Activated T-cell treated with anti-CD3 and anti-CD28 coated beads, Interleukin-2, amount 50 U/mL, for 24 hours (primary cell): ENCODE data around the gene IL17B.

Experiments
- DNase-seq: peaks from one replicate; pipeline ENCODE4 v3.0.0-alpha.2; 2020
- H3K27ac Mint-ChIP-seq: 2 replicates; pipeline ENCODE4 v1.8.0; 2020; ENCODE audit warnings: mild to moderate bottlenecking, mixed read lengths
- H3K27me3 Mint-ChIP-seq: 2 replicates; pipeline ENCODE4 v1.8.0; 2020; ENCODE audit warnings: mixed read lengths
- H3K36me3 Mint-ChIP-seq: 2 replicates; pipeline ENCODE4 v1.8.0; 2020; ENCODE audit warnings: low read depth, mixed read lengths
- H3K4me1 Mint-ChIP-seq: 2 replicates; pipeline ENCODE4 v1.8.0; 2020; ENCODE audit warnings: low read depth, mixed read lengths
- H3K4me3 Mint-ChIP-seq: 2 replicates; pipeline ENCODE4 v1.8.0; 2020; ENCODE audit warnings: mild to moderate bottlenecking, moderate library complexity, mixed read lengths
- H3K9me3 Mint-ChIP-seq: 2 replicates; pipeline ENCODE4 v1.8.0; 2020; ENCODE audit warnings: mixed read lengths

The IL17B gene

DNA sequence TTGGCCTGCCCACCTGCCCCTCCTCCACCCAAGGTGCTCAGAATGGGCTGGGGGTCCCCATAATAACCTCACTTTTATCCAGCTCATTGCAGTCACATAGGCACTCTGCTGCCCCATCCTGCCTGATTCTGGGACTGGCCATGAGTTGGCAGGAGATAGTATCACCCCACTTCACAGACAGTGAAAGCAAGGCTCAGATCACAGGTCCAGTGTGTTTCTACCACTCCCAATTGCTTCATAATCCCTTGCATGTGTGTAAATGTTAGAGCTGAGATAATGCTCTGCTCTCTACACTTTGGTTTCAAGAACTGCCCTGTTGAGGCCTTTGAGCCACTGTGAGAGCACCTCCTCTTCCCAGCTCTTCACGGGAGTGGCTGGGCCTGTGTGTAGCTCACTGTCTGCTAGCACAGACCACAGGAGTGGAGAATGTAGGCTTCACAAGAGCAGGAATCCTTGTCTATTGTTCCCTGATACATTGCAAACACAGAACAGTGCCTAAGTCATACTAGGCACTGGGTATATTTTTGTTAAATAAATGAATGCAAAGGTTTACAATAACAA, 12.8 kb downstream of the IL17B start:
- Mint-ChIP-seq H3K4me3 (no peak overlapping the region), H3K36me3 (peaks cover 61% of the 10 kb centered on the region), H3K27me3 (no peaks in the 10 kb centered on the region), H3K9me3 (no peaks in the 10 kb centered on the region), H3K4me1 (peaks cover 17% of the 10 kb centered on the region), H3K27ac (no peak overlapping the region)
- no peak for DNase-seq

DNA sequence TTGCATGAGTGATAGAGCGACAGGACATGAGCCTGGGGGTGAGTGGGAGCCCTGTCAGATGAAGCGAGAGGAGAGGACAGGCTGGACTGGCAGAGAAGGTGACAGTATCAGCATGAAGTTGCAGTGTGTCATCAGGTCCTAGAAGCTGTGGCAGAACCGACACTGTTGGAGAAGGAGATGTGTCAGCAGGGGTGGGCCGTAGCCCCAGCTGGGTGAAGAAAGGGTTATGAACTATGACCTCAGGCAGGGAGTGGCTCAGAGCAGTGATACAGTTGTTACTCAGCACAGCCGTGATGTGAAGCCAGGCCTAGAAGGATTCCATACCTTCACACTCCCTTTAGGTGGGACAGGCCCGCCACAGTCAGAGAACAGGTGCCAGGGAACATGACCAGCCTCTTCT, 13.7 kb downstream of the IL17B start:
- Mint-ChIP-seq H3K4me3 (no peak overlapping the region), H3K27me3 (no peaks in the 10 kb centered on the region), H3K36me3 (peaks cover 66% of the 10 kb centered on the region), H3K27ac (no peak overlapping the region), H3K9me3 (no peaks in the 10 kb centered on the region), H3K4me1 (peaks cover 21% of the 10 kb centered on the region)
- DNase-seq = no peak

DNA sequence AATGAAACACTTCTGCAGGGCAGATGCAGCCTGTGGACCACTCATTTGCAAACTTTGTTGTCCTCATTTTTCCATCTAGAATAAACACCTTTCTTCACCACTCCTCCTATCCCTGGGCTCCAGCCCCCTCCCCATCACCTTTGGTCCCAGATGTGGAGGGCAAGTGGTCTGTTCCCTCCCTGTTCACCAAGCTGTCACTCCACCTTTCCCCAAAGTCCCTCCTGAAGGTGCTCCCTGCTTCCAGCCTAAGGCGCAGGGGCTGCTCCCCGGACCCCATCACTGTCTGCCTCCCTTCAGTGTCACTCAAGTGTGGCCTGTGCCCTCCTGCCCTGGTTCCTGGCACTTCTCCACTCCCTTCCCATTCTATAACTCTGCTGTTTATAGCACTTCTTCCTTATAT, 14.4 kb downstream of the IL17B start:
- H3K4me3 Mint-ChIP-seq = no peak overlapping the region
- peaks cover 72% of the 10 kb centered on the region for H3K36me3 Mint-ChIP-seq
- DNase-seq = no peak
- peaks cover 28% of the 10 kb centered on the region for H3K4me1 Mint-ChIP-seq
- no peak overlapping the region for H3K27ac Mint-ChIP-seq
- no peaks in the 10 kb centered on the region for H3K27me3 Mint-ChIP-seq
- no peaks in the 10 kb centered on the region for H3K9me3 Mint-ChIP-seq

DNA sequence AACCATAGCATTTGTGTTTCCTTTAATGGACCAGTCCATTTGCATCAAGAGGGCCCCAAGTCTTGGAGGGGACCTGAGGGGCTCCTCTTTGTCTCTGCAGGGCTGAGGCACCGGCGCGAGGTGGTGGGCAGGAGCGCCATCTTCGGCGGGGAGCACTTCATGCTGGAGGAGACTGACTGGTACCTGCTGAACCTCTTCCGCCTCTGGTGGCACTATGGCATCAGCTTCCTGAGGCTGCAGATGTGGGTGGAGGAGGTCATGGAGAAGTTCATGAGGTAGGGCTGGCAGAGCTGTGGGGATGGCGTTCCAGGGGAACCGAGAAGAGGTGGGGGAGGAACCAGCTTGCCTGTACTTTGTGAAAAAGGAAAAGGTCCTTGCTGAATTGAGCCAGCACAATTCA, 15.2 kb downstream of the IL17B start:
- no peak for DNase-seq
- H3K27ac Mint-ChIP-seq = peak overlapping the region; percentile 72
- H3K27me3 Mint-ChIP-seq = no peaks in the 10 kb centered on the region
- peaks cover 73% of the 10 kb centered on the region for H3K36me3 Mint-ChIP-seq
- no peaks in the 10 kb centered on the region for H3K9me3 Mint-ChIP-seq
- H3K4me1 Mint-ChIP-seq = peaks cover 32% of the 10 kb centered on the region
- no peak overlapping the region for H3K4me3 Mint-ChIP-seq

DNA sequence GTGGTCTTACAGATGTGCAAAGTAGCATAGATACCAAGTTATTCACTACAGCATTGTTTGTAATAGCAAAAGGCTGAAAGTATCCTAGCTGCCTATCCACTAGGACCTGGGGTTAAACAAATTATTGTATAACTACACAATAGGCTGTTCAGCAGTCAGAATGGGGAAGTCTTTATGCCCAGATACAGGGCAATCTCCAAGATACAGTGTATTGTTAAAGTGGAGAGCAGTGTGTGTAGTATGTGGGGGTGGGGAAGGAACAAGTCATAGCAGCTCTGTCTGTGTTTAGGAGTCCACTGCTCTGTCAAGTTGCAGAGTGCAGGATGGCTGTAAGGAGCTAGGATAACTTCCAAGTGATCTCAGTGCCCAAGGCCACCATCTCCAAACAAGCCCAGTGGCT, 15.7 kb downstream of the IL17B start:
- no peak for DNase-seq
- H3K9me3 Mint-ChIP-seq = no peaks in the 10 kb centered on the region
- no peak overlapping the region for H3K4me3 Mint-ChIP-seq
- no peaks in the 10 kb centered on the region for H3K27me3 Mint-ChIP-seq
- H3K36me3 Mint-ChIP-seq = peaks cover 72% of the 10 kb centered on the region
- no peak overlapping the region for H3K27ac Mint-ChIP-seq
- peaks cover 37% of the 10 kb centered on the region for H3K4me1 Mint-ChIP-seq

DNA sequence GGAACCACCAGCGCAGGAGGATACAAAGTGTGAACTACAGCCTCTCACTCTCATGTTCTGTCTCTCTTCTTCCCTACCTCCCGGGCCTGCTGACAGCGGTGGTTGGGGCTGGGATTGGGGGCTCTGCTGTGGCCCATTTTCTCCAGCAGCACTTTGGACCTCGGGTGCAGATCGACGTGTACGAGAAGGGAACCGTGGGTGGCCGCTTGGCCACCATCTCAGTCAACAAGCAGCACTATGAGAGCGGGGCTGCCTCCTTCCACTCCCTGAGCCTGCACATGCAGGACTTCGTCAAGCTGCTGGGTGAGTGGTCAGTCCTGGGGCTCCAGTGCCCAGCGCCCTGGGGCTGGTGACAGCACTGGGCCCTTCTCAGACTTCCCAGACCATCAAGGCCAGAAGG, 16.6 kb downstream of the IL17B start:
- peaks cover 35% of the 10 kb centered on the region for H3K4me1 Mint-ChIP-seq
- H3K4me3 Mint-ChIP-seq = no peak overlapping the region
- no peaks in the 10 kb centered on the region for H3K9me3 Mint-ChIP-seq
- peaks cover 68% of the 10 kb centered on the region for H3K36me3 Mint-ChIP-seq
- DNase-seq = no peak
- H3K27ac Mint-ChIP-seq = peak overlapping the region; percentile 31
- no peaks in the 10 kb centered on the region for H3K27me3 Mint-ChIP-seq

DNA sequence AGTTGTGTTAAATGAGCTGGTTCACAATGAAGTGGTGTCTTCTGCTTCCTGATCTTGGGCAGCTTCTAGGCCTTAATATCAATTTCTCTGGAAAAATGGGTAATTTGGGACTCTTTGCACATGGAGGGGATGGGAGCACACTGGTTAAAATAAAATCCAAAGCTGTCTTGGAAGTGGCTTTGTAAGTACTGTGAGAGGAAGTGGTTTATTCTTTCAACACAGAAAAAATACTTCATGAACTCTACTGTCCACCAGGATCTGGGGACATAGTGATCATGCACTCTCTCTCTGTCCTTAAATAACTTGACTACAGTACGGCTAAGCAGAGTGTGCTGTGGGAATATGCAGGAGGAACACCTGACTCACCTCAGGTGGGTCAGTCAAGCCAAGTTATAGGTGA, 18.8 kb downstream of the IL17B start:
- no peak overlapping the region for H3K4me3 Mint-ChIP-seq
- no peaks in the 10 kb centered on the region for H3K9me3 Mint-ChIP-seq
- peak overlapping the region; percentile 95 for H3K27ac Mint-ChIP-seq
- H3K36me3 Mint-ChIP-seq = peaks cover 63% of the 10 kb centered on the region
- no peak for DNase-seq
- no peaks in the 10 kb centered on the region for H3K27me3 Mint-ChIP-seq
- H3K4me1 Mint-ChIP-seq = peaks cover 51% of the 10 kb centered on the region

DNA sequence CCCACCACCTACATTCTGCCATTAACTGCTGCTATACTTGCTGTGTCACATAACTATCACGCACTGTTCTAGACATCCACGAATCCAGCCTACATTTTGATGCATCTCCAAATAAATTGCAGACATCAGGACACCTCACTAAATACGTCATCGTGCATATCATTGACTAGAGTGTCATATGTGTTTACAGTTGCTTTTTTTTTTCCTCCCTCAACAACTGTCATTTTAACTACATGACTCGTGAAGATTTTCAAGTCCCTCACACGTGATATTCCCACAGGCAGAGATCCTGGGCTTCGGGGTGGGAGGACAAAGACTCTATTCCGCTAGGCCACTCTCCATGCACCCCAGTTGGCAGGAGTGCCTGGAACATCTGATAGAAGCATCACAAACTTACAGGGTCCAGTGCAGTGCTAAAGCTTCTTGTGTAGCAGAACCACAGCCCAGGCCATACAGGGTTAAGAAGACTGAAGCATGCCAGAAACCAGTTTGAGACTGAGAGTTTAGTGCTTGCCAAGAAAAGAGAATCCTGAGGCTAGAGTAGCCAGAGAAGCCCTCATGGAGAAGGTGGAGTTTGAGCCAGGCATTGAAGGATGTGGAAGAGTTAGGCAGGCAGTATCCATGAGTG, 20.1 kb downstream of the IL17B start:
- peak overlapping the region; percentile 95 for H3K27ac Mint-ChIP-seq
- H3K4me1 Mint-ChIP-seq = peaks cover 62% of the 10 kb centered on the region
- no peaks in the 10 kb centered on the region for H3K9me3 Mint-ChIP-seq
- peak overlapping the region; percentile 97 for H3K4me3 Mint-ChIP-seq
- no peak for DNase-seq
- H3K27me3 Mint-ChIP-seq = no peaks in the 10 kb centered on the region
- H3K36me3 Mint-ChIP-seq = peaks cover 62% of the 10 kb centered on the region

DNA sequence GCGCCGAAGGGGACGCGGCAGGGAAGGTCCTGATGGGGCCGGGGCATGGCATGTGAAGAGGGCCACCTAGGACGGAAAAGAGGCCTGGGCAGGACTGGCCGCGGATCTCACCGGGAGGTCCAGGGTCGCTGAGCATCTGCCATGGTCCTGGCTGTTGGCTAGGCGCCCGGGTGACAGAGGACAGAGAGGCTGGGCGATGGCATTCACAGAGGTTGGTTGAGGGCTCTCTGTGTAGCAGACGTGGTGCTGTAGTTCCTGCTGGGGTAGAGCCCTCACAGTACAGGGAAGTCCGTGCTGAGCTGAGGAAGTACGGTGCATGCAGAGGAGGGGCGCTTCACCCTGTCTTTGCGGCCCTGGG, 20.8 kb downstream of the IL17B start:
- peaks cover 64% of the 10 kb centered on the region for H3K36me3 Mint-ChIP-seq
- no peaks in the 10 kb centered on the region for H3K27me3 Mint-ChIP-seq
- H3K27ac Mint-ChIP-seq = peak overlapping the region; percentile 95
- peak overlapping the region; percentile 97 for H3K4me3 Mint-ChIP-seq
- DNase-seq = no peak
- H3K4me1 Mint-ChIP-seq = peaks cover 67% of the 10 kb centered on the region
- no peaks in the 10 kb centered on the region for H3K9me3 Mint-ChIP-seq

DNA sequence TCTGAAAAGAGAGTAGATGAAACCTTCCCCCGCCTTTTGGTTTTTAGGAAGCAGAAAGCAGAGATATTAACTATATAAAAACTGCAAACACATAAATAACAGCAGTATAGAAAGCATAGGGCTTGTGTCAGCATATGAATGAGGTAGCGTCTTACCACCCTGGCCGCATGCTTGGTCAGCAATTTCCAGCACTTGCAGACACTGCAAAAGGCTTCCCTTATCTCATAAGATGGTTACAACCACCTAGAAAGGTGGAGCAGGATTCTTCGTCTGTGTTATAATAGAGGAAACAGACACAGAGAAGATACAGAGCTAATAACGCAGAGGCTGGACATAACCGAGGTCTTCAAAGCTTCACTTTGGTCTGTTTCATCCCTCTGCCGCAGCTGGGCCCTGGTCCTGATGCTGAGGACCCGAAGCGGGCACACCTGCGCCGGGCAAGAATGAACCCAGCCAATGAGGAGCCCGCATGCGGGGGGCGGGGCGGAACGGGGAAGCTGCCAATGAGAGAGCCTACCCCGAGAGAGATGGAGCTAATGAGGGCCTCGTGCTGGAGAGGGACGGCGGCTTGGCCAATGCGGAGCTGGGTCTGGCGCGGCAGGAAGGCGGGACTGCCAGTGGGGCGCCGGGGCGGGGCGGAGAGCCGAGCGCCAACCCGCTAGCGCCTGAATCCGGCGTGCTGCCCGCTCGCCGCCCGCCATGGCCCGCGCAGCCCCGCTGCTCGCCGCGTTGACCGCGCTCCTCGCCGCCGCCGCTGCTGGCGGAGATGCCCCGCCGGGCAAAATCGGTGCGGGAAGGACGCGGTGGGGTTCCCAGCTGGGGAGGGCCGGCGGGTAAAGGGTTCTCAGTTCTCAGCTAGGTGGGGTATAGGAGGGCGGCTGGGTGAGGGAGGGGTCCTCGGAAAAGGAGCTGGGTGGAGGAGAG, 21.5 kb downstream of the IL17B start, which contains the start of gene PCYOX1L:
Gene PCYOX1L, plus strand, starts transcription at position 677 of the 924 bp plus-strand sequence. Its CDS starts 23 bp downstream, at position 700.
- H3K4me3 Mint-ChIP-seq = peak within 1 kb of the TSS; percentile 97
- peaks cover 70% of the 10 kb centered on the region for H3K4me1 Mint-ChIP-seq
- H3K27me3 Mint-ChIP-seq = no peaks in the 10 kb centered on the region
- H3K27ac Mint-ChIP-seq = peak within 1 kb of the TSS; percentile 95
- peak; percentile 93 for DNase-seq
- H3K36me3 Mint-ChIP-seq = peaks cover 64% of the 10 kb centered on the region
- no peaks in the 10 kb centered on the region for H3K9me3 Mint-ChIP-seq

DNA sequence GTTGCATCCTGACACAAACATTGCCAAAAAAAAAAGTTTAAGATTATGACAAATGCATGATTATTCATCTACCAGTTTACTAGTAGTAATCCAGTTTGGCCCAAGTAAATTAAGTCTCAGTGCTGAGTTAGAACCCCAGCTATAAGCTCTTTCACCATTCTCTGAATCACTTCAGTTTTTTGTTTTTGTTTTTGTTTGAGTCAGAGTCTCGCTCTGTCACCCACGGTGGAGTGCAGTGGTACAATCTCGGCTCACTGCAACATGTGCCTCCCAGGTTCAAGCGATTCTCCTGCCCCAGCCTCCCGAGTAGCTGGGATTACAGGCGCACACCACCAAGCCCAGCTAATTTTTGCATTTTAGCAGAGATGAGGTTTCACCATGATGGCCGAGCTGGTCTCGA, 22.7 kb downstream of the IL17B start:
- Mint-ChIP-seq H3K4me1 (peaks cover 82% of the 10 kb centered on the region), H3K27ac (peak overlapping the region; percentile 89), H3K27me3 (no peaks in the 10 kb centered on the region), H3K4me3 (peak overlapping the region; percentile 42), H3K36me3 (peaks cover 74% of the 10 kb centered on the region), H3K9me3 (no peaks in the 10 kb centered on the region)
- no peak for DNase-seq

DNA sequence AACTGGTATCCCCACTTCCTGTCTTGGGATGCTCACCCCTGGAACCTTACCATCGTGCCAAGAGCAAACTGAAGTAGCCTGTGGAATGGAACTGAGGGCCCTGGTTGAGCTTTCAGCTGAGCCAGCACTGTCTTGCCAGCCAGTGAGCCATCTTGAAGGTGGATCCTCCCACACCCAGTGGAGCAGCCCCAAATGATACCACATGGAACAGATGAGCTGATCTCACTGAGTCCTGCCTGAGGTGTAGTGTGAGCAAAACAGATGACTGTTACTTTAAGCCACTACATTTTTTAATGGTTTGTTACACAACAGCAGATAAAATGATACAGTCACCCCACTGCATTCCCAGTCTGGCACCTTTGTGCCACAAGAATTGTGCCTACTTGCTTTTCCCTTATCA, 23.4 kb downstream of the IL17B start:
- H3K27me3 Mint-ChIP-seq = no peaks in the 10 kb centered on the region
- H3K4me3 Mint-ChIP-seq = no peak overlapping the region
- H3K27ac Mint-ChIP-seq = peak overlapping the region; percentile 89
- peaks cover 84% of the 10 kb centered on the region for H3K4me1 Mint-ChIP-seq
- DNase-seq = no peak
- H3K9me3 Mint-ChIP-seq = no peaks in the 10 kb centered on the region
- H3K36me3 Mint-ChIP-seq = peaks cover 79% of the 10 kb centered on the region

DNA sequence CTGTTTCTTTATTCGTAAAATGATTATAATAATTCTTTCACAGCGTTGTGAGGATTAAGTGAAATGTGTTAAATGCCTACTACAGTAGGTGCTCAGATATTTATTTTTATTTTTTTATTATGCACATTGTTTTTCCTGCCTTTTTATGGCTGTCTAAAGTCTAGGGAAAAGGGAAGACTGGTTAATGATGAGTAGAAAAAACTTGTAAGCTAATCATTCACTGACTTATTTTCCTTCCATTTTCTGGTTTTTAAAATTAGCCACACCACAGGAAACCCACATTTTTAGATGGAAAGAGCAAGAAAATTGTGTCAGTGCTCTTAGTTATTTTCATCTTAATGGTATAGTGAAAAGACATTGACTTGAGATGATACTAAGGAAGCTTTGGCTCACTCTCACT, 25.2 kb downstream of the IL17B start:
- Mint-ChIP-seq H3K27ac (peak overlapping the region; percentile 75), H3K9me3 (no peaks in the 10 kb centered on the region), H3K27me3 (no peaks in the 10 kb centered on the region), H3K4me1 (peaks cover 84% of the 10 kb centered on the region), H3K36me3 (peaks cover 83% of the 10 kb centered on the region), H3K4me3 (no peak overlapping the region)
- no peak for DNase-seq

DNA sequence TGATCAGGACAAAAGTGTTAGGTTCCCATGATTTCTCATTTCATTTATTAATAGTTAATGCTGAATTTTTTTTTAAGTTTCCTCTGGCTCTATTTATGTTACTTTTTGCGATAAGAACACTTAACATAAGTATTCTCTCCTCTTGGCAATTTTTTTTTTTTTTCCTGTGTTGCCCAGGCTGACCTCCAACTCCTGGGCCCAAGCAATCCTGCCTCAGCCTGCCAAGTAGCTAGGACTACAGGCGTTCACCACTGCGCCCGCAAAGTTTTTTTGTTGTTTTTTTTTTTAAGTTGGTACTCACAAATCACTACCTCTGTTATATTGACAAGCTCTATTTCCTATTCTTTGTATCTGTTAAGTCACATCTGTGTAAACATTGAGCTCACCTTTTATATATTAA, 26.9 kb downstream of the IL17B start:
- peak overlapping the region; percentile 51 for H3K27ac Mint-ChIP-seq
- H3K4me3 Mint-ChIP-seq = no peak overlapping the region
- H3K9me3 Mint-ChIP-seq = no peaks in the 10 kb centered on the region
- peaks cover 92% of the 10 kb centered on the region for H3K36me3 Mint-ChIP-seq
- H3K27me3 Mint-ChIP-seq = no peaks in the 10 kb centered on the region
- no peak for DNase-seq
- peaks cover 89% of the 10 kb centered on the region for H3K4me1 Mint-ChIP-seq

DNA sequence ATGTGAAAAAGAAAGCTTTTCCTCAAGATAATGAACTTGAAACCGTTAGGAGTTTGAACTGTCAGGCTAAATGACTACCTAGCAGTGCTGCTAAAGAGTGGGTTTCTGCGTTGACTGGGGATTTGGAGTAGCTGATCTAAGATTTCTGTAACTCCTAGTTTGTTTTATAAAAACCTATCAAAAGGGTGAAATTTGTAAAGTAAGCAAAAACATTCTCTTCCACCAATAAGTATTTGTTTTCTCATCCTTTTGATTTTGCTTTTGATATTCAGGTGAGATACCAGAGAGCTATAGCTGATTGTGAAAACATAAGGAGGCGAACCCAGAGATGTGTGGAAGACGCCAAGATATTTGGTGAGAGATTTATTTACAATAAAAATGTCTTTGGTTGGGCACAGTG, 29.7 kb downstream of the IL17B start:
- H3K27ac Mint-ChIP-seq = peak overlapping the region; percentile 95

More for the DNA sequence above, 29.7 kb downstream of the IL17B start:
- Mint-ChIP-seq H3K4me1 (peaks cover 78% of the 10 kb centered on the region), H3K27me3 (no peaks in the 10 kb centered on the region), H3K9me3 (no peaks in the 10 kb centered on the region), H3K36me3 (peaks cover 94% of the 10 kb centered on the region), H3K4me3 (peak overlapping the region; percentile 33)
- DNase-seq = no peak
